Activated naive CD4-positive, alpha-beta T cell treated with anti-CD3 and anti-CD28 coated beads, Interleukin-2, amount 10 ng/mL, durations not matched to agents 7 days and 5 days (primary cell): ENCODE data around the gene VIL1.

ENCODE experiments used
- CTCF ChIA-PET: fragments of 350-600 bp; sonication (Branson Sonifier 250); formaldehyde crosslinking; loops from one replicate; lab custom pipeline; 2021; ENCODE audit warnings: antibody characterized with exemption; lab: Charles Lee
- DNase-seq: peaks from one replicate; pipeline ENCODE4 v3.0.0-alpha.2; 2020
- H3K27ac Mint-ChIP-seq: one replicate; pipeline ENCODE4 v1.8.0; 2021; ENCODE audit warnings: mild to moderate bottlenecking, moderate library complexity, mixed read lengths
- H3K27me3 Mint-ChIP-seq: one replicate; pipeline ENCODE4 v1.8.0; 2021; ENCODE audit warnings: mild to moderate bottlenecking, mixed read lengths
- H3K36me3 Mint-ChIP-seq: one replicate; pipeline ENCODE4 v1.8.0; 2021; ENCODE audit warnings: mixed read lengths
- H3K4me1 Mint-ChIP-seq: one replicate; pipeline ENCODE4 v1.8.0; 2021; ENCODE audit warnings: mixed read lengths
- H3K4me3 Mint-ChIP-seq: one replicate; pipeline ENCODE4 v1.8.0; 2021; ENCODE audit warnings: mild to moderate bottlenecking, moderate library complexity, mixed read lengths
- H3K9me3 Mint-ChIP-seq: one replicate; pipeline ENCODE4 v1.8.0; 2021; ENCODE audit warnings: mixed read lengths

Gene VIL1

DNA sequence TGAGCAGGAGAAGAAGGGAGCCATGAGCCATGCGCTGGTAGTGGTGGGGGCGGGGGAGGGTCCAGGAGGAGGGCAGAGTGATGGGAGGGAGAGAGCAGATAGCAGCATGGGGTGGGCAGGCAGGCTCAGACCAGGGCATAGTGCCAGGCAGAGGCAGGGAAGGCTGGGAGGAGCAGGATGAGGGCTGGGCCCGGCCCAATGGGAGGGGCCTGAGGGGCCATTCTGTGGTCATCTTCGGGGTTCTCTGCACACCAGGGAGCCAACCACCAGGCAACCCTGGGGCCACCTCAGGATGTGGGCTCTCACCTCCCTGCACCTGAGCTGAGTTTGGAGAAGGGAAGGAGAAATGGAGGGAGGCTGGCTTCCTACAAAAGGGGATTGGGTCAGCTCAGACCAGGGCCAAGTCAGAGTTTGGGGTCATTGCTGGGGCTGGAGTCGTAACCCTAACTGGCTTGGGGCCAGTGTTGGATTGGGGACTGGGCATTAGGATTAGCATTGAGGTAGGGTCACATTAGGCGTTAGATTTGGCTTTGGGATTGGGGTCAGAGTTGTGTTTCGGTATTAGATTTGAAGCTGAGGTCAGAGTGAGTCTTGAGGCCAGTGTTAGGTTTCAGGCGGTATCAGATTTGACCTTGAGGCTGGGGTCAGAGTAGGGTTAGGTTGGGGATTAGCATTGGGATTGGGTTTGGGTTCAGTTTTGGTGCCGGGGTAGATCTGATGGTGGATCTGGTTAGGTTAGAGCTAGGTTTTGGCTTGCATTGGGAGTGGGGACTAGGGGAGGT, 11.2 kb downstream of the VIL1 start:
- H3K27me3 Mint-ChIP-seq, result peaks cover 37% of the 10 kb centered on the region
- no peak for DNase-seq
- no peak overlapping the region for H3K27ac Mint-ChIP-seq
- no peaks in the 10 kb centered on the region for H3K9me3 Mint-ChIP-seq
- no peaks in the 10 kb centered on the region for H3K36me3 Mint-ChIP-seq
- CTCF ChIA-PET, result no interaction called here
- peaks cover 3% of the 10 kb centered on the region for H3K4me1 Mint-ChIP-seq
- no peak overlapping the region for H3K4me3 Mint-ChIP-seq

DNA sequence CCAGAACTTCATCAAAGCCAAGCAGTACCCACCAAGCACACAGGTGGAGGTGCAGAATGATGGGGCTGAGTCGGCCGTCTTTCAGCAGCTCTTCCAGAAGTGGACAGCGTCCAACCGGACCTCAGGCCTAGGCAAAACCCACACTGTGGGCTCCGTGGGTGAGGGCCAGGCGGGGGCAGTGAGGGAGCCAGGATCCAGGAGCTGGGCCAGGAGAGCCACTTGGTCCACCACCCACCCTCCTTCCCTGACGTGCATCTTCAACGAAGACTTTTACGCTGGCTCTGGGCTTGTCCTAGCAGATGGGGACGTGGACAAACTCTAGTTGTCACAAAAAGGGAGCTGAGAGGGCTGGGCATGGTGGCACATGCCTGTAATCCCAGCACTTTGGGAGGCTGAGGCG, 11.8 kb downstream of the VIL1 start:
- Mint-ChIP-seq H3K27me3 (peaks cover 38% of the 10 kb centered on the region), H3K36me3 (no peaks in the 10 kb centered on the region), H3K4me3 (no peak overlapping the region), H3K27ac (no peak overlapping the region), H3K9me3 (no peaks in the 10 kb centered on the region), H3K4me1 (peaks cover 3% of the 10 kb centered on the region)
- DNase-seq, result no peak
- CTCF ChIA-PET, result no interaction called here

GRCh38 chr2:218431878-218432277, 13.0 kb downstream of the VIL1 start:
- Mint-ChIP-seq H3K27ac (no peak overlapping the region), H3K36me3 (no peaks in the 10 kb centered on the region), H3K27me3 (peaks cover 38% of the 10 kb centered on the region), H3K4me1 (peaks cover 3% of the 10 kb centered on the region), H3K4me3 (no peak overlapping the region), H3K9me3 (no peaks in the 10 kb centered on the region)
- no peak for DNase-seq
- CTCF ChIA-PET, result no interaction called here

GRCh38 chr2:218432676-218433365, 13.9 kb downstream of the VIL1 start:
- Mint-ChIP-seq H3K27ac (no peak overlapping the region), H3K9me3 (no peaks in the 10 kb centered on the region), H3K4me3 (no peak overlapping the region), H3K36me3 (no peaks in the 10 kb centered on the region), H3K27me3 (peaks cover 38% of the 10 kb centered on the region), H3K4me1 (peaks cover 3% of the 10 kb centered on the region)
- DNase-seq, result no peak
- CTCF ChIA-PET, result no interaction called here

- CTCF ChIA-PET, result no interaction called here
These were observed 15.5 kb downstream of the VIL1 start for GRCh38 chr2:218434456-218434855.

DNA sequence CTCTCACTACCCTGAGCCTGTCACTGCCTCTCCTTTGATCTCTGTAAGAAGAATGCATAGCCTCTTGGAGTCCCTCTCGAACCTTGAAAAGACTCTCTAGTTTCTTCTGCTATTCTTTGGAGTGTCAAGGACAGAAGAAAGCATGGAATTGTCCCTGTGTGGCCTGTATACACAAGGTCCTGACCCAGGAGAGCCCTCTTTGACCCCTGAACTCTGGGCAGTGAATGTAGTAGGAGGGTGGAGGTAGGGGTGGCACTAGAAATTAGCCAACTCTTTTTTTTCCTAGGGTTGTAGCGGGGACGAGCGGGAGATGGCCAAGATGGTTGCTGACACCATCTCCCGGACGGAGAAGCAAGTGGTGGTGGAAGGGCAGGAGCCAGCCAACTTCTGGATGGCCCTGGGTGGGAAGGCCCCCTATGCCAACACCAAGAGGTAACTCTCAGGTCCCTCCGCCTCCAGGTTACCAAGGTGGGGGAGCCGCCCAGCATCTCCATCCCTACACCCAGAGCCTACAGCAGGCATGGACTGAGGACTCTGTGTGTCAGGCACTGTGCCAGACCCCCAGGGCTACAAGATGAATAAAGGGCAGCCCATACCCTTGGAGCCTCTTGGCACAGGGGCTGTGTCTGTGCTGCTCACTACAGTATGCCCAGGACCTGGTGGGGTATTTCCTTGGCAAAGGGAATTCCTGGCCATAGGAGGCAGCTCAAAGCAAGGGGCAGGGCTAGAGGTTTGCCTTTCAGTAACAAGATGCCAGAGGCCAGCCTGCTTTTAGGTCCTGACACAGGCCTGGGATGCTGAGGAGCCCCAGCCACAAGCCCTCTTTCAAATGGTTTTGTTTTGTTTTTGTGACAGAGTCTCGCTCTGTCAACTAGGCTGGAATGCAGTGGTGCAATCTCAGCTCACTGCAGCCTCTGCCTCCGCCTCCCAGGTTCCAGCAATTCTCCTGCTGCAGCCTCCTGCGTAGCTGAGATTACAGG, 16.4 kb downstream of the VIL1 start:
- no peak for DNase-seq
- no peak overlapping the region for H3K27ac Mint-ChIP-seq
- CTCF ChIA-PET, result no interaction called here
- H3K27me3 Mint-ChIP-seq, result peaks cover 37% of the 10 kb centered on the region
- H3K36me3 Mint-ChIP-seq, result no peaks in the 10 kb centered on the region
- H3K4me1 Mint-ChIP-seq, result peaks cover 2% of the 10 kb centered on the region
- no peak overlapping the region for H3K4me3 Mint-ChIP-seq
- H3K9me3 Mint-ChIP-seq, result no peaks in the 10 kb centered on the region

More at GRCh38 chr2:218434456-218434855, 15.5 kb downstream of the VIL1 start:
- H3K27ac Mint-ChIP-seq, result no peak overlapping the region
- peaks cover 38% of the 10 kb centered on the region for H3K27me3 Mint-ChIP-seq
- no peak overlapping the region for H3K4me3 Mint-ChIP-seq
- DNase-seq, result no peak
- H3K36me3 Mint-ChIP-seq, result no peaks in the 10 kb centered on the region
- H3K9me3 Mint-ChIP-seq, result no peaks in the 10 kb centered on the region
- H3K4me1 Mint-ChIP-seq, result peaks cover 3% of the 10 kb centered on the region

- peaks cover 24% of the 10 kb centered on the region for H3K27me3 Mint-ChIP-seq
- no peak overlapping the region for H3K4me3 Mint-ChIP-seq
- H3K9me3 Mint-ChIP-seq, result no peaks in the 10 kb centered on the region
- H3K4me1 Mint-ChIP-seq, result no peaks in the 10 kb centered on the region
- H3K36me3 Mint-ChIP-seq, result no peaks in the 10 kb centered on the region
- no peak for DNase-seq
- CTCF ChIA-PET, result no interaction called here
- no peak overlapping the region for H3K27ac Mint-ChIP-seq
These were observed 18.1 kb downstream of the VIL1 start for GRCh38 chr2:218436992-218437391.

DNA sequence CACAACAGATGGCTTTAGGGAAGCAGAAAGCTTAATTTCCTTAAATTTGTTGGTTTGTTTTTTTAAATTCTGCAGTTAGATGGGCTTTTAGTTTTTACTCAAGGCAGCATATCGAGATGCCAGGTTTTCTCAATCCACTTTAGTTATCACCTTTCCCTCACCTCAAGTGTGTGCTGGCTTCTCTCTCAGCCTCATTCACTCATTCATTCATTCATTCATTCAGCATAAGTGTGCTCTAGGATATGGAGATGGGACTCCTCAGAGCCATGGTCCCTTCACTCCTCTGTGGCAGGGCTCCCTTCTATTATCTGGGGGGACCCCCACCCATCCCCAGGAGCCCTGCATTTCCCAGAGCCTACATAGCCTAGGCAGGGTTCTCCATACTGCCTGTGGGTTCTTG, 19.0 kb downstream of the VIL1 start:
- no peak for DNase-seq
- no peaks in the 10 kb centered on the region for H3K36me3 Mint-ChIP-seq
- H3K4me1 Mint-ChIP-seq, result no peaks in the 10 kb centered on the region
- peaks cover 15% of the 10 kb centered on the region for H3K27me3 Mint-ChIP-seq
- H3K4me3 Mint-ChIP-seq, result no peak overlapping the region
- CTCF ChIA-PET, result no interaction called here
- H3K9me3 Mint-ChIP-seq, result no peaks in the 10 kb centered on the region
- H3K27ac Mint-ChIP-seq, result no peak overlapping the region

- no peaks in the 10 kb centered on the region for H3K36me3 Mint-ChIP-seq
- peaks cover 10% of the 10 kb centered on the region for H3K27me3 Mint-ChIP-seq
- no peak overlapping the region for H3K4me3 Mint-ChIP-seq
- H3K4me1 Mint-ChIP-seq, result no peaks in the 10 kb centered on the region
- CTCF ChIA-PET, result no interaction called here
- H3K9me3 Mint-ChIP-seq, result no peaks in the 10 kb centered on the region
- no peak overlapping the region for H3K27ac Mint-ChIP-seq
- no peak for DNase-seq
These were observed 19.7 kb downstream of the VIL1 start for GRCh38 chr2:218438596-218438995.

- H3K27ac Mint-ChIP-seq, result no peak overlapping the region
- H3K4me1 Mint-ChIP-seq, result peaks cover 3% of the 10 kb centered on the region
These were observed 25.9 kb downstream of the VIL1 start for GRCh38 chr2:218444692-218445357.

GRCh38 chr2:218445602-218446001, 26.7 kb downstream of the VIL1 start:
- Mint-ChIP-seq H3K4me1 (peaks cover 3% of the 10 kb centered on the region), H3K36me3 (peaks cover 24% of the 10 kb centered on the region), H3K9me3 (no peaks in the 10 kb centered on the region), H3K27ac (no peak overlapping the region), H3K4me3 (no peak overlapping the region), H3K27me3 (no peaks in the 10 kb centered on the region)
- no peak for DNase-seq
- CTCF ChIA-PET, result interaction anchor here (0.9 kb wide), 1 partner anchor 20 kb away, joined by 3 read pairs; no protein-coding TSS in a partner anchor

More at GRCh38 chr2:218444692-218445357, 25.9 kb downstream of the VIL1 start:
- Mint-ChIP-seq H3K27me3 (no peaks in the 10 kb centered on the region), H3K9me3 (no peaks in the 10 kb centered on the region), H3K36me3 (peaks cover 19% of the 10 kb centered on the region), H3K4me3 (no peak overlapping the region)
- CTCF ChIA-PET, result no interaction called here
- no peak for DNase-seq

DNA sequence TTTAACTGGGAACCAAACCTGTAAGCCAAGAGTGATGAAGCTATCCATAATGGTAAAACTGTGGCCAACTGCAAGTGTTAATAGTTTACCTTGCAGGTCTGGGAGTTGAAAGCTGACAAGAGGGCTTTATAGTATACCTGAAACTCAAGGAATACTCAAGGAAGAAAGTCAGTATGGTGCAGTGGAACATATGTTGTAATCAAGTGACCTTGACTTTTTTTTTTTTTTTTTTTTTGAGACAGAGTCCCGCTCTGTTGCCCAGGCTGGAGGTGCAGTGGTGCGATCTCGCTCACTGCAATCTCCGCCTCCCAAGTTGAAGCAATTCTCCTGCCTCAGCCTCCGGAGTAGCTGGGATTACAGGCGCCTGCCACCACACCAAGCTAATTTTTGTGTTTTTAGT, 27.6 kb downstream of the VIL1 start:
- H3K4me1 Mint-ChIP-seq, result peaks cover 3% of the 10 kb centered on the region
- H3K4me3 Mint-ChIP-seq, result no peak overlapping the region
- DNase-seq, result no peak
- CTCF ChIA-PET, result no interaction called here
- H3K9me3 Mint-ChIP-seq, result no peaks in the 10 kb centered on the region
- H3K27ac Mint-ChIP-seq, result no peak overlapping the region
- peaks cover 24% of the 10 kb centered on the region for H3K36me3 Mint-ChIP-seq
- H3K27me3 Mint-ChIP-seq, result no peaks in the 10 kb centered on the region

DNA sequence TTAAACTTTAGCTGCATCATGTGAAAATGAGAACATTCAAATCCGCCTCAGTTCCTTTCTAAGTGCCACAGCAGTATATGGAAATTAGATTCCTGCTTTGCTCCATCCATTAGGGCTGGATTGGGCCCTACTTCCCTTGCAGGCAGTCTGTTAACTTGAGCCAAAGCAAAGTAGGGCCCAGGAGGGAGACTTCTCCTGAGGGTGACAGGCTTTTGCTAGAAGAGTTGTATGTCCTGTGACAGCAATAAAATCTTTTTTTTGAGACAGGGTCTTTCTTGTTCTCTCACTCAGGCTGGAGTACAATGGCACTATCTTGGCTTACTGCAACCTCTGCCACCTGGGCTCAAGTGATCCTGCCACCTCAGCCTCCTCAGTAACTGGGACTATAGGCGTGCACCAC, 28.1 kb downstream of the VIL1 start:
- H3K36me3 Mint-ChIP-seq, result peaks cover 27% of the 10 kb centered on the region
- no peaks in the 10 kb centered on the region for H3K9me3 Mint-ChIP-seq
- no peak for DNase-seq
- H3K4me1 Mint-ChIP-seq, result peaks cover 3% of the 10 kb centered on the region
- H3K27me3 Mint-ChIP-seq, result no peaks in the 10 kb centered on the region
- CTCF ChIA-PET, result interaction anchor here (1.1 kb wide), 1 partner anchor 19 kb away, joined by 3 read pairs; no protein-coding TSS in a partner anchor
- no peak overlapping the region for H3K4me3 Mint-ChIP-seq
- H3K27ac Mint-ChIP-seq, result peak overlapping the region; percentile 37

DNA sequence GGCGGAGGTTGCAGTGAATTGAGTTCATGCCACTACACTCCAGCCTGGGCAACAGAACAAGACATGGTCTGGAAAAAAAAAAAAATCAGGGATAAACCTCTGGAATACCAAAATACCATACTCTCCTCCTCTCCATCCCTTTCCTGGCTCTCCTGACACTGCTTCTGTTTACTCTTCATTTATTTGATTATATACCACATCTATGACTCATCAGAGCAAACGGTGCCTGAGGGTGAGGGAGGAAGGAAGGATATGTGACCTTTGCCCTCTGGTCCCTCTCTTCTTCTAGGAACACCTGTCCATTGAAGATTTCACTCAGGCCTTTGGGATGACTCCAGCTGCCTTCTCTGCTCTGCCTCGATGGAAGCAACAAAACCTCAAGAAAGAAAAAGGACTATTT, 30.0 kb downstream of the VIL1 start:
- Mint-ChIP-seq H3K9me3 (no peaks in the 10 kb centered on the region), H3K4me1 (peaks cover 3% of the 10 kb centered on the region), H3K27me3 (no peaks in the 10 kb centered on the region), H3K4me3 (no peak overlapping the region), H3K27ac (peak overlapping the region; percentile 8), H3K36me3 (peaks cover 42% of the 10 kb centered on the region)
- CTCF ChIA-PET, result no interaction called here
- DNase-seq, result no peak
